DMS153 treated with DMSO at 0.1 percent for 48 hours (cell line): Measurements from ENCODE around the gene HTR3D.
"Not testable (repeated sequence)": the region's sequence is repeated elsewhere in the genome, so short reads cannot be mapped to it uniquely, and the experiment has no call there.

Source experiments
- DNase-seq: peaks from one replicate; lab custom pipeline; 2025; ENCODE audit not compliant: unreplicated experiment; lab: John Stamatoyannopoulos, UW

Gene HTR3D

GRCh38 chr3:184031187-184031792, at the start of gene HTR3D:
Gene HTR3D (plus strand): TSS chr3:184031742. CDS start chr3:184031742, 0 bp downstream.
- no peak for DNase-seq

DNA sequence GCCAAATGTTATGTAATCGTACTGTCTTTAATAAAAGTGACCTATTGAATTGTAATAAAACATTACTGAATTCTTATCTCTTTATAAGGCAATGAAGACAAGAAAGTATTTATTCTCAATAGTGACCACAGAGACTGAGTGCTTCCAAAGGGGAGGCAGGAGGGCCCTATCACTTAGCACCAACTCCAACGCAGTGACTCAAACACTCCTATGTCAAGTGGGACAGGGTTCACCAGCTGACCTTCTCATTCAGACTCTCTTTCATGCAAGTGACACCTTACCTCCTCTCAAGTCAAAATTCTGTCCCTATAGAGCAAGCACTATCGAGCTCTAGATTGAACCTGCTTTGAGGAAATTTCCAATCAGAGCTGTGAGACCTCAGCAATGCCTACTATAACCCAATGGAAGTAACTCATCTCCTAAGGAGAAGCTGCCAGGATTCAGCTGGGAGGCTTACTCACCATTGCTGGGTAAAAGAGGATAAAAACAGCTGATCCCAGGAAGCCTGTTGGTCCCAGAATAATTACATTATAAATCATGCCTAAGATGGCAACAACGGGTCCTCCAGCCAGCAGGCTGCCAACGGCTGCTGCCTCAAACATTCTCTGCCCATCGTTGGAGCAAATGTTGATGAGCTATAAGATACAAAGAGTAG, 49.4 kb upstream of the HTR3D start:
- DNase-seq: no peak

GRCh38 chr3:183984127-183984740, 47.3 kb upstream of the HTR3D start:
- DNase-seq: no peak

- no peak for DNase-seq
Observed at GRCh38 chr3:183984749-183985729, 46.5 kb upstream of the HTR3D start.

DNA sequence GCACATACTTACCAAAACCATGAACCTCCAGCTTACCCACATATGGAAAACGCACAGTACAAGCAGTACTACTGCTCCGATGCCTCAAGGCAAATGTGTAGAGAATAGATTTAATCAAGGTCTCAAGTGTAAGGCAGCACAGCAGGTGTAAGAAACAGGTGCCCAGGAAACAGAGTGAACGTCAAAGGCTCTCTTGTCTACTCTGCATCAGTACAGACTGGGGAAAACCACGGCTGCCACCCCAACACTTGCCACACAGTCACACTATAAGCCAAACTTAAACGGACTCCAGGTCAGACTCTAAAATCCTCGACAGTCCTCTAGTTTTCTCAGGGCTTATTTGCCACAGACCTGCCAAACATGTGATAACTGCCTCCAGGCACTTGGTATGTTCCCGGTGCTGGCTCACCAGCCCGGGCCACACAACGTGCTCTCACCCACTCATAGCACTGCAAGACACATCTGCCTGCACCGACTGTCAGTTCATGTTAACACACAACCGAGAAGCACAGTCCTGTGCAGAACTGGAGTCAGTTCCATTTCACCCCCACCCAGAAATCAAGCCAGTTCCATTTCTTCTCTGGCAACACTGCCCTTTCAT, 44.4 kb upstream of the HTR3D start:
- DNase-seq: no peak

DNA sequence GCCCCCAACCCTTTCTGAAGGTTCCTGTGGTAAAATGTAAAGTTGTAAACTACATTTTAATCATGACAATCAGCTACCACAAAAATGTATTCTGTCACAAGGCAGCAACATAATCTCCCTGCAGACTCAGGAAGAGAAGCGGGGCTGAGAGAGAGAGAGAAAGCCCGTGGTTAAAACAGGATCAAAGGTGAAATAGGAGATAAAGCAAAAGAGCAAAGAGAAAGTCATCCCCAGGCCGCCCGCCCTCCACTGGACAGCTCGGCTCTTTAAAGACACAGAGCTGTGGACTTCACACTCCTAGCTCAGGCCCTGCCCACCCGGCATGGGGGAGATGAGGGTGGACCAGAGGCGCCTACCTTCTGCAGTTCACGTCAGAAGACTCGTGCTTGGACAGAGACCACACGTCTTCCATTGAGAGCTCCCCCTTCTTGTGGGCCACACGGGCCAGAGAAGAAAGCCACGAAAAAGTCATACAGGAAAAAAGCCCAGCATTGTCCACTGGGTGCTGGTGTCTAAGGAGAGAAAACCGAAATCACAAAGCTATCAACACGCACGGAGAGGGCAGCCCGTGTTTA, 43.2 kb upstream of the HTR3D start:
- no peak for DNase-seq

DNA sequence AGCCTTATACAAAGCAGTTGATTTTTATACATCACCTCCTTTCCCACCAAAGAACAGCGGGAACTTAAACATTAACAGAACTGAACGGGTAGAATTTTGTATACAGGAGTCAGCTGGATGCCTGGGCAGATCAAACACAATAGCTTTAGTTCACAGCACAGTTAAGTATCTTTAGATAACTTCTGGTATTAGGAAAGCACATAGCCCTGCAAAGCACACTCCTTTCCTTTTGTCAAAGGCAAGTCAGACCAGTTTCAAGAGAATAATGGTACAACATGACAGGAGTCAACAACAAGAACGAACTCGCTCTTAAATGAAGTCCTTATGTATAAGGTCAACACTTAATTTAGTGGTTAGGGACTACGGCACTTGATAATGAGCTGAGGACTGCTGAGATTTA, 40.1 kb upstream of the HTR3D start:
- no peak for DNase-seq

GRCh38 chr3:184001761-184002160, 29.8 kb upstream of the HTR3D start:
- no peak for DNase-seq

GRCh38 chr3:184002469-184002868, 29.1 kb upstream of the HTR3D start:
- DNase-seq: no peak

DNA sequence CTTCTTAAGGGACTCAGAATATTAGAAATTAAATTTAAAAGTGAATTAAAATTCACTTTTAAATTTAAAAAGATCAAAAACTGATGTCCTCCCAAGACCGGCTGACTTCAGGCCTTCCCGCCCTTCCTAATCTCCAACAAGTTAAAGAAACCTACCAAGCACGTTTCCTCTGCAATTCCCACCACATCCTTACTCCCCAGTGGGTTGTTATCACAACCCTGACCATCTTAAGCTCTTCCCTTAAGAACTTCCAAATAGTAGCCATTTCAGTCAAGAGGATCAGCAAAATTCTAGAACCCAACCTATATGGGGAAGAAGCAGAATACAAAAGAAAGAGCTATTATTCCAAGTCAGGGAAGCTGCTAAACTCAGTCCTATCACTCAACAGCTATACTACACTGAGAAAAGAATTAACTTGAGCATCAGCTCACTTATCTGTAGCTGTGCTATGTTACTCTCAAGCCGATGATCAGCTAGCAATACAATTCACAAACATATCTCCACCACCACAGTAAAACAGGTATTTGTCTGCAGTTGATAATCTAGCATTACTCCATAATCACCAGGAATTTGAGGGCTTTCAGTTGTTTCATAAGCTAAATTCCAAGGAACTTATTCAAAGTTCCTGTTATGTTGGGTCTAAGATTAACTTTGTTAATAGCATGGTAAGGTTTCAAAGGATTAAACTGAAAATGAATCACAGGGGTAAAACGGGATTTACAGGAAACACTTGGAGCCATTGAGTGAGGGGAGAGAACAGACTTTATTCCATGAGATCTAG, 28.2 kb upstream of the HTR3D start:
- DNase-seq: no peak

DNA sequence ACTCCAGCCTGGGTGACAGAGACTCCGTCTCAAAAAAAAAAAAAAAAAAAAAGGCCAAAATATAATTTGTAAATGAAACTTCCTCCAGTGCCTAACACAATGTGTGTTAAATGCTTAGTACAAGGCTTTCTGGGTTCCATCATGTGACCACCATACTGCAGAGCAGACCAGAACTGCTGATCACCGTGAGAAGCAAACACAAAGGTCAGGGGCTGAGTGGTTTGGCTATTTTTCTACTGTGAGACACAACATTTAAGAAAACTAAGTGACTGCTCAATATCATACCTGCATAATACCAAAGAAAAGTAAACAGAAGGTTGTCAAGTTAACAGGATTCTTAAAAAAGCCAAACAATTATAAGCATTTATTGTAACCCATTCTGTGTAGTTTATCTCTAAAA, 27.1 kb upstream of the HTR3D start:
- DNase-seq: no peak

DNA sequence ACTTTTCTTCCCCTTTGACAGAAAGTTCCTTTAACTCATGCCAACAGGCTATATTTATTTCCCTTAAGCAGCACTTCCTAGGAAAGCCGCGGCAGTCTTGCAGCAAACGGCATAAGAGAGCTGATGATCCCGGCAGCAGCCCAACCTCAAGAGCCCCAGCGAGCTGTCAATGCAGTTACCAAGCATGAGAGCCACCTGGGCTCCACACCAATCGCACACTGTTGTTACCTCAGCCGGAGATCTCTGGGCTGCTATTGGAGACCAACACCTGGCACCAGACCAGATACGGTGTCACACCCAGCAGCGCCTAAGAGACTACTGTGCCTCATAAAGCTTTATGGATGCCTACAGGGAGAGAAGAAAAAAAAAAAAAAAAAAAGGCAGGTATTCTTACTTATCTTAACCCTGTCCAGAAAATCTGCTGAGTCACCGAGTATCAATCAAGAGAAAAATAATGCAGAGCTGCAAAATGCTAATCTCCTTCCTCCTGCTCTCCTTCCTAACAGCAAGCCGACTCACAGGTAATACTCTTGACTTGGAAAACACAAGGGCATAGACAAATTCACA, 25.5 kb upstream of the HTR3D start:
- peak; percentile 96 for DNase-seq

- not testable (repeated sequence) for DNase-seq
Observed at GRCh38 chr3:184007143-184007813, 24.3 kb upstream of the HTR3D start.

- no peak for DNase-seq
Observed at GRCh38 chr3:184008161-184008560, 23.4 kb upstream of the HTR3D start.

DNA sequence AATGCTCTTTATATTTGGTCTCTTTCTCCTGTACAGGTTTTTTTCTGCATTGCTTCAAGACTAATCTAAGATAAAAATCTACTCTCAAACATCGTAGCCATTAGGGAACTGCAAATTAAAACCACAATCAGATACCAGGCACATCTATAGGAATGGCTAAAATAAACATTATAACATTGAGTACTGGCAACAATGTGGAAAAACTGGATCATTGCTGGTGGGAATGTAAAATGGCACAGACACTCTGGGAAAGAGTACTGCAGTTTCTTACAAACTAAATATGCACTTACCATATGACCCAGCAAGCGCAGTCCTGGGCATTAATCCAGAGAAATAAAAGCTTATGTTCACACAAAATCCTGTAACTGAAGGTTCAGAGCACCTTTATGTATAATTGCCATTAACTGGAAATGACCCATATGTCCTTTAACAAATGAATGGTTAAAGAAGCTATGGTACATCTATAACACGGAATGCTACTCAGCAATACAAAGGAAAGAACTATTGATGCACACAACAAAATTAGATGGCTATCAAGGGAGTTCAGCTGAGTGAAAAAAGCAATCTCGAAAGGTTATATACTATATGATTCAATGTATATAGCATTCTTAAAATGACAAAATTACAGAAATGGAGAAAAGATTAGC, 20.2 kb upstream of the HTR3D start:
- DNase-seq: no peak

DNA sequence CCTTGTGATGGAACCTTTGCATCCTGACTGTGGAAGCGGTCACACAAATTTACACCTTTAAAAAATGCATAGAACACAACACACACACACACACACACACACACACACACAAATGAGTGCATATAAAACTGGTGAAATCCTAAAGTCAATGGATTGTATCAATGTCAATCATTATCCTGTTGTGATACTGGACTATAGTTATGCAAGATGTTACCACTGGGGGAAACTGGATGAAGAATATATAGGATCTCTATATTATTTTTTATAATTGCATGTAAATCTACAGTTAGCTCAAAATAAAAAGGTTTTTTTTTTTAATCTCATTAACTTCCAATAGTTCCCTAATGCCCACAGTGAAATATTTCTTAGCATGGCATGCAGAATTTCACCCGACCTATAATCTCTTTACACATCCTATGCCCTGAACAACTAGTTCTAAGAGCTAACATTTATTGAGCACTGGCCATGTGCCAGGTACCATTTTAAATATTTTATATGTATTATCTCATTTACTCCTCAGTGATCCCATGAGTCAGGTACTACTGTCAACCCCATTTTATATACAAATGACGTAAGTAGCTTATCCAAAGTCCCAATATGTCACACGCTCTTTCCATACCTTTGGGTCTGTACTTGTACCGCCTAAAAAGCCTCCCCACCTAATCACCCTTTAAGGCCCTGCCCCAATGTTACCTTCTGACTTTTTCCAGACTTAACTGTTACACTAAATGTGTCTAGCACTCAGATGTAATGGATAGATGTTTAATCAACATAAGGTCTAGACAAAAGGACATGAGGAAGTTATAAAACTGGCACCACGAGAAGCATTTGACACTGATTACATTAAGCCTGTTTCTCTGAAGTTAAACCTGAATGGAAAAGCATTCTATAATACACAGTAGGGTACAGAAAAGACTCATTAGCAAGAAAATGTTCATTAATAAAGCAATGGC, 19.3 kb upstream of the HTR3D start:
- DNase-seq: no peak

- DNase-seq: peak; percentile 18
Observed at GRCh38 chr3:184015381-184016019, 16.0 kb upstream of the HTR3D start.
